HG02642 (cell line): ENCODE data around the gene ACSBG1.
A peak's percentile ranks its signal among the peaks of the same experiment; 100 is the strongest.
"Not testable (repeated sequence)": the region's sequence is repeated elsewhere in the genome, so short reads cannot be mapped to it uniquely, and the experiment has no call there.

Experiments used
- ATAC-seq: cut with Tn5 transposase; IDR thresholded peaks from one replicate; pipeline ENCODE4 v1.9.1; 2021; ENCODE audit warnings: mild to moderate bottlenecking; ENCODE audit not compliant: unreplicated experiment, poor library complexity

ACSBG1 gene

GRCh38 chr15:78255421-78256043, 21.2 kb upstream of the ACSBG1 start:
- ATAC-seq = no peak

- no peak for ATAC-seq
These were observed 16.8 kb upstream of the ACSBG1 start for GRCh38 chr15:78251136-78251535.

- ATAC-seq = no peak
These were observed 14.8 kb upstream of the ACSBG1 start for GRCh38 chr15:78249131-78249530.

GRCh38 chr15:78247911-78248310, 13.5 kb upstream of the ACSBG1 start:
- ATAC-seq = no peak

- ATAC-seq = not testable (repeated sequence)
These were observed 11.7 kb upstream of the ACSBG1 start for GRCh38 chr15:78245976-78246620.

GRCh38 chr15:78245392-78245791, 11.0 kb upstream of the ACSBG1 start:
- not testable (repeated sequence) for ATAC-seq

- ATAC-seq = no peak
These were observed 10.5 kb upstream of the ACSBG1 start for GRCh38 chr15:78244893-78245292.

- ATAC-seq = no peak
These were observed 9.7 kb upstream of the ACSBG1 start for GRCh38 chr15:78244101-78244500.

- ATAC-seq = no peak
These were observed 9.2 kb upstream of the ACSBG1 start for GRCh38 chr15:78243491-78243941.

GRCh38 chr15:78243058-78243457, 8.7 kb upstream of the ACSBG1 start:
- no peak for ATAC-seq

GRCh38 chr15:78242128-78242527, 7.8 kb upstream of the ACSBG1 start:
- ATAC-seq = no peak

GRCh38 chr15:78241017-78241416, 6.7 kb upstream of the ACSBG1 start:
- peak; percentile 48 for ATAC-seq

- ATAC-seq = no peak
These were observed 5.4 kb upstream of the ACSBG1 start for GRCh38 chr15:78239811-78240210.

- no peak for ATAC-seq
These were observed 2.8 kb upstream of the ACSBG1 start for GRCh38 chr15:78237146-78237545.

- no peak for ATAC-seq
These were observed 2.1 kb upstream of the ACSBG1 start for GRCh38 chr15:78236491-78236890.

- ATAC-seq = no peak
These were observed 869 bp downstream of the ACSBG1 start for GRCh38 chr15:78233496-78233895.

- ATAC-seq = no peak
These were observed 1.4 kb downstream of the ACSBG1 start for GRCh38 chr15:78232951-78233350.

GRCh38 chr15:78229431-78230406, 4.6 kb downstream of the ACSBG1 start:
- no peak for ATAC-seq

GRCh38 chr15:78228356-78228996, 5.9 kb downstream of the ACSBG1 start:
- no peak for ATAC-seq

- ATAC-seq = no peak
These were observed 8.4 kb downstream of the ACSBG1 start for GRCh38 chr15:78225783-78226541.
